ENCODE data around the gene FAAP20.

DNA sequence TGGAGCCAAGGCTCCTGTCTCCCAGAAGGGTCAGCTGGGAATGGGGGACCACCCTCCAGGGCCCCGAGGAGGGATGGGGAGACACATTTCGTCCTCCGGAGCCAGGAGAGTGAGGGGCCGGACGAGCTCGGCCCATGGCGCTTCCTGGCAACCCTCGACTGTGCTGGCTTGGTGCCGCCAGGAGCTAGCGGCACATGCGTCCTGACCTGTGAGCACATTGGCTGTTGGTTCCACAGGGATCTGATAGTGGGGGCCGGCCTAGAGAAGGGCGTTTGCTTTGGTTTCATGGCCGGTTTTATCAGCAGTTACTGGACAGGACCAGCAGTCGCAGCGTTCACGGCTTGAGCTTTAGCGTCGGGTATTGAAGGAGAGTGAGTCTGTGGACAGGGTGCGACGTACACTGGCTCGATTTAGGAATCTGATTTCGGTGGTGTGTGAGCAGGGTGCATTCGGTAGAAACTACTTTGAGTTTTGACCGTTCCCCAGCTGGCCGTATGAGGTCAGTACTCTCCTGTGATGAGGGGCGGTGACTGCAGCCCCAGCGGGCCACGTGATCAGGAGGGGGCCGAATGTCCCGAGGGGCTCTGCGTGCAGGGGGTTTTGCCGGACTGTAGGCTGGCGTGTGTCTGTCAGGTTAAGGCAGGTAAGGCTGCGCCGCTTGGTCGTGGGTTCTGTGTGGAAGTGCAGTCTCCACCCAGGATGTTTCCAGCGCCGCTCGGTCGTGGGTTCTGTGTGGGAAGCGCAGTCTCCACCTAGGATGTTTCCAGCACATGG lies 18.7 kb downstream of the FAAP20 start:
- TF ChIP-seq CTCF (IDR thresholded peaks at IDR 0.05) = no peak
- no peak for TF ChIP-seq EZH2 (IDR thresholded peaks at IDR 0.05)
- TF ChIP-seq EZH2phosphoT487 (IDR thresholded peaks at IDR 0.05) = no peak
